Ramos (cell line): Measurements from ENCODE around the gene MSMO1.
"Not testable (repeated sequence)": the region's sequence is repeated elsewhere in the genome, so short reads cannot be mapped to it uniquely, and the experiment has no call there.

Experiments used
- in situ Hi-C: fragments of 300-500 bp; cut with MboI; formaldehyde crosslinking; loops from one replicate; pipeline ENCODE4 v1.14.3; 2022; ENCODE audit warnings: low sequenced_read_pairs; ENCODE audit not compliant: unreplicated experiment

MSMO1 gene

GRCh38 chr4:165324236-165324917 is 3.1 kb upstream of the MSMO1 start:
- in situ Hi-C loops, result no loop called here

- in situ Hi-C loops, result no loop called here
Observed at GRCh38 chr4:165324918-165325304, 2.6 kb upstream of the MSMO1 start.

GRCh38 chr4:165325732-165326512 is 1.5 kb upstream of the MSMO1 start:
- in situ Hi-C loops, result no loop called here

GRCh38 chr4:165326831-165327210 is 648 bp upstream of the MSMO1 start:
- in situ Hi-C loops, result no loop called here

GRCh38 chr4:165328101-165328425 is 594 bp downstream of the MSMO1 start:
- in situ Hi-C loops, result no loop called here

- in situ Hi-C loops, result no loop called here
Observed at GRCh38 chr4:165328708-165329107, 1.2 kb downstream of the MSMO1 start.

- in situ Hi-C loops, result no loop called here
Observed at GRCh38 chr4:165330071-165330470, 2.6 kb downstream of the MSMO1 start.

GRCh38 chr4:165330666-165331065 is 3.2 kb downstream of the MSMO1 start:
- in situ Hi-C loops, result no loop called here

- in situ Hi-C loops, result no loop called here
Observed at GRCh38 chr4:165331359-165331758, 3.9 kb downstream of the MSMO1 start.

- in situ Hi-C loops, result no loop called here
Observed at GRCh38 chr4:165331823-165332222, 4.4 kb downstream of the MSMO1 start.

GRCh38 chr4:165332502-165332901 is 5.0 kb downstream of the MSMO1 start:
- in situ Hi-C loops, result no loop called here

- in situ Hi-C loops, result no loop called here
Observed at GRCh38 chr4:165335163-165335703, 7.8 kb downstream of the MSMO1 start.

- in situ Hi-C loops, result no loop called here
Observed at GRCh38 chr4:165336743-165337142, 9.3 kb downstream of the MSMO1 start.

GRCh38 chr4:165342340-165342739 is 14.9 kb downstream of the MSMO1 start:
- in situ Hi-C loops, result not testable (repeated sequence)

GRCh38 chr4:165343353-165344191 is 16.1 kb downstream of the MSMO1 start:
- in situ Hi-C loops, result no loop called here

GRCh38 chr4:165345666-165346417 is 18.4 kb downstream of the MSMO1 start:
- in situ Hi-C loops, result no loop called here

- in situ Hi-C loops, result no loop called here
Observed at GRCh38 chr4:165347647-165348569, 20.4 kb downstream of the MSMO1 start.

GRCh38 chr4:165351359-165352130 is 24.1 kb downstream of the MSMO1 start:
- in situ Hi-C loops, result no loop called here
